Measurements from ENCODE around the gene TTC7B. TPM values are rescaled to one million over a fixed set of nuclear protein-coding genes. Genes with fewer than 3 reads are reported as not detected.

TTC7B gene
- total and polyA plus RNA-seq, 10 of the 15 experiments (the other 5 are each of a cell fraction or from before 2014, with no cell fraction given) = under 0.01 to 1.1 (median 0.26) TPM; not detected in 2

DNA sequence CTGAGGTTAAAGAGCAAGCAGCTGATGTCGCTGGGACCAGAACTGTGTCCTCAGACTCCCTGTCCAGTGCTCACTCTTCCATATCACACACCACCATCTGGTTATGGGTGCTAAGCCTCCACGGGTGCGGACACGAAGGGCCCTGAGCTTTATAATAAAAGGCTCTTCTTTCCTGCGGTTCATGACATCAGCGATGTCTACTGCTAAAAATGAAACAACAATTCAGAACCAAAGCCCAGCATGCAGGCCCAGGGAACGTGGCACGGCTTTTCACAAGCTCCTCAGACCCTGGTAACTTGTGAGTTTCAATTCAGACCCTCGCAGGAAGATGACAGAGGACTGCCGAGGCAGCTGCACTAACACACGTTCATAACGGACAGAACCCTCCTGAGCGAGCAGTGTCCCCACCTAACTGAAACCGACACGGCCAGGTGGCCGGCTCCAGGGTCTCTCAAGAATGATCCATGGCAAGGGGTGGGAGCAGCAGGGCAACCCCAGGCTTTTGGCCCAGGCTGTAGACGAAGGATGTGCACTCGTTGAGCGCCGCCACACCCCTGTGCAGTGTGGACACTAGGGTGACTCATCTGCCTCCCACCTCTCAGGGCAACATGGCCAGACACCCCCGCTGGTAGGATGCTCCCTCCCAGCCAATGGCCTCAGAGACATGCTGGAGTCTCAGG lies 239.1 kb downstream of the TTC7B start:
- no peaks in the 10 kb centered on the region; a peak in 2 of 4 replicates for H3K27me3 ChIP-seq (replicated peaks in 1 of 2; ENCODE audit: control insufficient read depth in 2 of 2, insufficient read depth in 2 of 2, low read length in 1 of 2)
- no peak overlapping the region for H3K9ac ChIP-seq (ENCODE audit: control insufficient read depth, insufficient read depth, low read length)
- FAIRE-seq = no peak
- no peak for DNase-seq (ENCODE audit: low read depth, low spot score)
- CTCF ChIA-PET = interaction anchor here (1.2 kb wide), 1 partner anchor 178 kb away, joined by 4 read pairs; no protein-coding TSS in a partner anchor
- SMC1A ChIA-PET (ENCODE audit: uncharacterized antibody, unreplicated experiment) = no interaction called here
- 47% methylated on average over 21 of the region's 21 CpGs for WGBS (ENCODE audit: insufficient coverage, insufficient replicate concordance, low lambda C conversion rate, missing lambda C conversion rate)
- ATAC-seq = no peak
- H3K27ac ChIP-seq (ENCODE audit: control insufficient read depth, insufficient read depth) = no peak overlapping the region
- H3K9me3 ChIP-seq (replicated peaks; ENCODE audit: control insufficient read depth, insufficient read depth, low read length) = no peaks in the 10 kb centered on the region
- RAD21 ChIA-PET (ENCODE audit: unreplicated experiment) = no interaction called here
- no peaks in the 10 kb centered on the region for H3K36me3 ChIP-seq (ENCODE audit: control insufficient read depth in 2 of 2, insufficient read depth in 2 of 2, low read length in 1 of 2)
- no peak overlapping the region for H2AFZ ChIP-seq (ENCODE audit: control insufficient read depth, low read depth, low read length)
- BruUV-seq (replicated peaks) = no TSS peak
- intact Hi-C loops (cut with micrococcal nuclease; ENCODE audit: unreplicated experiment) = no loop called here
- no peak overlapping the region for H3K4me3 ChIP-seq
- no peaks in the 10 kb centered on the region for H3K4me1 ChIP-seq (ENCODE audit: control insufficient read depth, insufficient read depth, low read length)
- TF ChIP-seq CBX5 (IDR thresholded peaks at IDR 0.05; ENCODE audit: low read depth) (no peak), NR2C1 (IDR thresholded peaks at IDR 0.05) (no peak), RAD21 (IDR thresholded peaks at IDR 0.05; ENCODE audit: insufficient read depth, low read depth, low read length) (no peak), CHD2 (IDR thresholded peaks at IDR 0.05; ENCODE audit: borderline replicate concordance, low read depth, low read length) (no peak), RBBP5 (conservative IDR thresholded peaks at IDR 0.05) (no peak), HDAC6 (IDR thresholded peaks at IDR 0.05; ENCODE audit: unreplicated experiment) (no peak), POU2F2 (IDR thresholded peaks at IDR 0.05; ENCODE audit: borderline replicate concordance, low read depth, low read length) (no peak)
- TF ChIP-seq, protein P1, sequence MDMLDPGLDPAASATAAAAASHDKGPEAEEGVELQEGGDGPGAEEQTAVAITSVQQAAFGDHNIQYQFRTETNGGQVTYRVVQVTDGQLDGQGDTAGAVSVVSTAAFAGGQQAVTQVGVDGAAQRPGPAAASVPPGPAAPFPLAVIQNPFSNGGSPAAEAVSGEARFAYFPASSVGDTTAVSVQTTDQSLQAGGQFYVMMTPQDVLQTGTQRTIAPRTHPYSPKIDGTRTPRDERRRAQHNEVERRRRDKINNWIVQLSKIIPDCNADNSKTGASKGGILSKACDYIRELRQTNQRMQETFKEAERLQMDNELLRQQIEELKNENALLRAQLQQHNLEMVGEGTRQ (IDR thresholded peaks at IDR 0.05; ENCODE audit: borderline replicate concordance, low read depth, low read length) = no peak
- H4K20me1 ChIP-seq (ENCODE audit: control insufficient read depth, insufficient read depth) = no peaks in the 10 kb centered on the region
- no peak overlapping the region for H3K4me2 ChIP-seq (ENCODE audit: control insufficient read depth, insufficient read depth)
- H3K79me2 ChIP-seq (ENCODE audit: control insufficient read depth, insufficient read depth, low read length) = no peaks in the 10 kb centered on the region
- POLR2A ChIA-PET = interaction anchor here (1.7 kb wide), 1 partner anchor 14 kb away, joined by 3 read pairs; no protein-coding TSS in a partner anchor
- in situ Hi-C loops (cut with MboI) = no loop called here
